Activated naive CD4-positive, alpha-beta T cell treated with Interleukin-2 at 50 U/mL for 16 hours (primary cell): ENCODE results near the gene CAMTA1.

ENCODE experiments used
- DNase-seq: peaks from one replicate; pipeline ENCODE4 v3.0.0-alpha.2; 2020

Gene CAMTA1

GRCh38 chr1:7047866-7048265 is 262.6 kb downstream of the CAMTA1 start:
- no peak for DNase-seq

GRCh38 chr1:7048395-7048794 is 263.1 kb downstream of the CAMTA1 start:
- no peak for DNase-seq

GRCh38 chr1:7049913-7050625 is 264.8 kb downstream of the CAMTA1 start:
- DNase-seq, result no peak

- DNase-seq, result no peak
Observed at GRCh38 chr1:7050751-7051665, 265.8 kb downstream of the CAMTA1 start.

- no peak for DNase-seq
Observed at GRCh38 chr1:7052701-7053100, 267.4 kb downstream of the CAMTA1 start.

GRCh38 chr1:7060745-7061144 is 275.5 kb downstream of the CAMTA1 start:
- DNase-seq, result no peak

DNA sequence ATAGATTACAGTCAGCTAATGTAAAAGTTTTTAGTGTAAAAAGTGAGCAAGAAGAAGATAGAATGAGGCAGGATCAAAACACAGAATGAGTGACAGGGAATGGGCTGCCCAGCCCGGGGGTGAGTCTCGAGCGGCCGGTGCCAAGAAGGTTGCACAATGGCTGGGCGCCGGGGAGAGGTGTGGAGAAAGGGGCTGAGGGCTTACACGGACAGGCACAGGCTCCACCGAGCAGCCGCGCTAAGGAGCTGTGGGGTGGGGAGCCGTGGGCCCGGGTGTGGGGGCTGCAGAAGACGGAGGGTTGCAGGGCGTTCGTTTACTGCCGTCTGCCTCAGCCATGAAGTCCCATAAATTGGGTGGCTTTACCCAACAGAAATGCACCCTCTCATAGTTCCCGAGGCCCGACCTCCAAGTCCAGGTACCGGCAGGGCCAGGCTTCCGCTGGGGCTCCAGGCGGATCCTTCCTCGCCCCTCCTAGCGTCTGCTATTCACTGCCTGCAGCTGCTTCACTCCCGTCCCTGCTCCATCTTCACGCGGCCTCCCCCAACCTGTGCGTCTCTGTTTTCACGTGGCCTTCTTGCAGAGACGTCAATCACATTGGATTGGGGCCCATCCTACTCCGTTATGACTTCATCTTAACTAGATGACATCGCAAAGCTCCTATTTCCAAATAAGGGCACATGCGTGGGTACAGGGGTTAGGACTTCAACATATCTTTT is 277.2 kb downstream of the CAMTA1 start:
- DNase-seq, result no peak

DNA sequence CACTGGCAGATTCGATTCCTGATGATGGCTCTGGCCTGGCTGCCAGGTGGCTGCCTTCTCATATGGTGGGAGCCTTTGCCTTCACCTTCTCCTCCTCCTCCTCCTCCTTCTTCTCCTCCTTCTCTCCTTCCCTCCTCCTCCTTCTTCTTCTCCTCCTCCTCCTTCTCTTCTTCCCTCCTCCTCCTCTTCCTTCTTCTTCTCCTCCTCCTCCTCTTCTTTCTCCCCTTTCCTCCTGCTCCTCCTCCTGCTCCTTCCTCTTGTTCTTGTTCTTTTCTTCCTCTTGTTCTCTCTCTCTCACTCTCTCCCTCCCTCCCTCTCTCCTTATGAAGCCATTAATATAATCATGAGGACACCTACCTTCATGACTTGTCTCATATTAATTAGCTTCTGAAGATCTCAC is 278.7 kb downstream of the CAMTA1 start:
- DNase-seq, result no peak

DNA sequence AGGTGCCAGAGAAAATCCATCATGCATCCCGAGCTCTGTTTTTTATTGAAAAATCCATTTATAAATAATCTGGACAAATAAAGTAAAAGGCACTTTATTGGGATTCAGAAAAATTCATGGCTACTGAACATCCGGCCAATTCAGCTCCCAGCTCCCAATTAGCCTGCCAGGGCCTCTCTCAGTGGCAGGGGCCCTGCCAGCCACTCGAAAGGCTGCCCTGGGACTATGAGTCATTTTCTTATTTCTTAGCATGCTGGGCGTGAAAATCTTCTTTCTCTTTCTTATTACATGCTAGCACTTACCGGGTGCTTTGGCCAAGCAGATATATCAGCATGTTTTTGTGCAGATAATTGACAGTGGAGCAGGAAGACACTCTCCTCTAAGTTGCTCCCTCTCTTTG is 283.3 kb downstream of the CAMTA1 start:
- no peak for DNase-seq

DNA sequence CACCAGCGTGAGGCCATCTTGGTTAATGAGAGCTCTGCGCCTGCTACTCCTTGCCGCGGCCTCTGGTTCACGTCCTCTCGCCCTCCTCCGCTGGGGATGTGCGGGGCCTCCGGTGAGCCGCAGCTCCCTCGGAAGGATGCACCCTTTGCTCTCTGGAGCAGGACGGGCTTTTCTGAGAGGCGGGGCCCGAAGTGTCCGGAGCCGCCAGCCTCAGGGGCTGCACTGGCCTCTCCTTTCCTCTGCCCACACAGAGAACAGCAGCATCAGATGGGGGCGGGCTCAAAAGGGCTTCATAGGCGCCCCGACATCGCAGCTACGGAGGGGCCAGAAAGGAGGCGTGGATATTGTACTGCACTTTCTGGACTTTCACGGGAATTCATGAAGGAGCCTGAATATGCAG is 284.7 kb downstream of the CAMTA1 start:
- no peak for DNase-seq

DNA sequence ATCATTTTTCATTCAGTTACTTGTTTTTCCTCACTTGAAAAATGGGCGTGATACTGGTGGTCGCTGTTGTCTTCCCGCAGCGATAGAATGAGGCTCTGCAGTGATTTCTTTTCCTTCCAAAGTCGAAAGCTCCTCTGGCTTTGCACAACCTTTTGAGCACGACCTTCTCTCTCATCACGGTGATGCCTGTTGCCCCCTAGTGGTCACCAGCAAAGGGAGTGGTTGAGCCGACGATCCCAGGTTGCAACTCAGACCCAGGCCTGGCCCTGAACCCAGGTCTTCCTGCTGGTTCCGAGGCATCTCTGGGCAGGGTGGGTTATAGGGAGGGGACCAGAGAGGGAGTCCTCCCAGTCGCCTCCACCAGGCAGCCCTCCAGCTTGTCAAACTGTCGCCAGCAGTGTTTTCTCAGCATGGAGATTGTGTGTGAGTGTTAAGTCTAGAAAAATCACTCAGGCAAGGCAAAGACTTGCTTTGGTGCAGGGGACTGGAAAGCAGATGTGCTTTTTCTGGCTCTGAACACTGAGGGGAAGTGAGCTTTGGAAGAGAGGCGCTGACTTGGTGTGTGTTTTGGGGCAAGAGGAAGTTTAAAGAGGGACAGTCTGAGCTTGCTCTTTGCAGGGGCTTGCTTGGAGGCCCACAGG is 285.3 kb downstream of the CAMTA1 start:
- peak; percentile 47 for DNase-seq

GRCh38 chr1:7076117-7076516 is 290.9 kb downstream of the CAMTA1 start:
- no peak for DNase-seq

DNA sequence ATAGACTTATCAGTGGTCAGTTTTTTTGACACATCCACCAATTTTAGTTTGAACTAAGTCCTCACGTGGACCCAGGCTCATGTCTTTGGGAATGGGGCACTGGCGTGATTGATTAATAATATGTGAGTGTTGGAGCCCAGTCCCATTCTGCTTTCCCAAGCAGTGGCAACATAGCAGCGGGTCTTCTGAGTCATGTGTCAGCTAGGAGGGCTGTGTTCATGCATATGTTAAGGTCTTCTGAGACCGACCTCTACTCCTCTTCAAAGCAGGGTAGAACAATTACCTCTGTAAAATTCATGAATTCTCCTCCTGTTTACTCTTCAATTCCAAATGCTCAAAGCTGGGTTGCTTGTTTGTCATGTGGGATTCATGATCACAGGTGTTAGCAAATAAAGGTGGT is 291.3 kb downstream of the CAMTA1 start:
- DNase-seq, result no peak

DNA sequence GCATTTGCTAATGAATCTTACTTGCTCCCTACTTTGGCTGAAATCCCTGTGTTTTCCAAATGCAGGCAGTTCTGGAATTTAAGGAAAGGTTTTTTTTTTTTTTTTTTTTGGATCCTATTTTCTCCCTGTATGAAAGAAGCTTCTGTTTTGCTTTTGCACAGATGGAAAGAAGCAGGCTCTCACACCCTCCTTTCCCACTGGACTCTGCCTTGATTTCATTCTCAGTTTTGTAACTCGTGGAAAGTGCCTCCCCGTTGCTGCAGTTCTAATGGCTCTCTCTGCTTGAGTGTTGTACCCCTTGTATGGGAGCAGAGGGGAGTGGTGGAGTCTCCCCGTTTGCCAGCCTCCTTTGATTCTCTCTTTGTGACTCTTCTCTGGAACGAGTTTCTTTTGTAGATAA is 291.9 kb downstream of the CAMTA1 start:
- no peak for DNase-seq

GRCh38 chr1:7077970-7078369 is 292.7 kb downstream of the CAMTA1 start:
- no peak for DNase-seq

GRCh38 chr1:7079637-7080036 is 294.4 kb downstream of the CAMTA1 start:
- DNase-seq, result no peak

GRCh38 chr1:7084232-7084894 is 299.1 kb downstream of the CAMTA1 start:
- DNase-seq, result no peak

DNA sequence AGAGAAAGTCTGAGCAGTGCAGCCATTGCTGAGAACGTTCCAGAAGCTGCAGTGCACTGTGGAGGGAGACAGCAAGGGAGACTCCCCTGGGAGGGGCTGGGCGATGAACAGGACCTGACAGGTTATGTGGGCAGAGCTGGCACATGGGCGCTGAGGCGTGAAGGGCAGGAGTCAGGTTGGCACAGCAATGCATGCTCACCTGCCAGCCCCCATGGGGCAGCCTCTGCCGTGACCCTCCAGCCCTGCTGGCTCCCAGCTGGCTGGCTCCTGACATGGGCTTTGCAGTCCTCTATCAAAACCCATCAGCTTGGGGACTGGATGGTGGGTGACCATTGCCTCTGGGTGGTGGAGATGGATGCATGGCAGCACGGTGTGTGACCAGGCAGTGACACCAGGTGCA is 300.3 kb downstream of the CAMTA1 start:
- no peak for DNase-seq

GRCh38 chr1:7086106-7086505 is 300.9 kb downstream of the CAMTA1 start:
- DNase-seq, result no peak

DNA sequence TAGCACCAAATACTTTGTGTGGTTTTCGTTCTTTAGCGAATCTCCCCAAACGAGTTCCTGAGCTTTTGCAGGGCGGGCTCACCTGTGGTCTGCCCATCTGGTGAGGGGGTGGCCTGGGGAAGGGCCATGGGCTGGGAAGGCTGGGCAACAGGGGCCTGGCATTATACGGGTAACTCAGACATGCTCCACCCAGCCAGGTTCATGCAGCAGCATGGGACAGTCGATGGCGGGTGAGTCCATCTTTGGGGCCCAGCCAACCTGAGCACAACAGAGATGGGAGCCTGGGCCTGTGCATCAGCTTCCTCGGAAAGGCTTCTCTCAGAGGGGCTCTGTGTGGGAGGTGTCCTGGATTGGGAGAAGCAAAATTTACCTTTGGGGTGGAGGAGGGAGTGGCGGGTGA is 302.6 kb downstream of the CAMTA1 start:
- DNase-seq, result no peak

DNA sequence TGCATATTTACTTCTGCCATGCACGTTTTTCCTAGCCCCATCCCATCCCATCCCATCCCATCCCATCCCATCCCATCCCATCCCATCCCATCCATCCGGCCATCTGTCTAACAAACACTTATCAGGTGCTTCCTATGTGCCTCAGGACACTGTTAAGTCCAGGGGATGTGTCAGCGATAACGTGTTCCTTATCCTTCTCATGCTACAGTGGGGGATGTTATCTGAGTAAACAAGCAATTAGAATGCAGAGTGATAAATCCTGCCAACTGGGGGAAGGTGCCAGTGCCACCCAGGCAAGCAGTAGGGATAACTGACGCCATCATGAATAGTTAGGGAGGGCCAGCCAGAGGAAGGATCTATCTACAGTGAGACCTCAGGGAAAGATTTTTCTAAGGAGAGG is 304.2 kb downstream of the CAMTA1 start:
- no peak for DNase-seq

DNA sequence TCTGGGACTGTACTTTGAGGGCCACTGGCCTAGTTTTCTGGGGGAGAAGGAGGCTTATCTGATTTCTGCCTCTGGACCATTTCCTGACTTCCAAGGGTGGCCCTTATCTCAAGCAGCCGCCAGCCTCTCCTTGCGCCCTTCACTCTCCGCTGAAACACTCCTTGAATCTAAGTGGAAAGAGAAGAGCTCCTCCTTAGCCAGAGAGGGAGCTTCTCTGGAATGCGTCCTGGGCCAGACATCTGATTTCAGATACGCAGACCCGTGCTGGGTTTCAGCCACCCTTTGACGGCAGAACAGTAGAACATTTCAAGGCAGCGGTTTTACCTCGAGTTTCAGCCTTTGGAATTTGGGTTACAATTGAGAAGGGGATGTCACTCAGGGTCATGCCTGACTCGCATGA is 308.0 kb downstream of the CAMTA1 start:
- no peak for DNase-seq

DNA sequence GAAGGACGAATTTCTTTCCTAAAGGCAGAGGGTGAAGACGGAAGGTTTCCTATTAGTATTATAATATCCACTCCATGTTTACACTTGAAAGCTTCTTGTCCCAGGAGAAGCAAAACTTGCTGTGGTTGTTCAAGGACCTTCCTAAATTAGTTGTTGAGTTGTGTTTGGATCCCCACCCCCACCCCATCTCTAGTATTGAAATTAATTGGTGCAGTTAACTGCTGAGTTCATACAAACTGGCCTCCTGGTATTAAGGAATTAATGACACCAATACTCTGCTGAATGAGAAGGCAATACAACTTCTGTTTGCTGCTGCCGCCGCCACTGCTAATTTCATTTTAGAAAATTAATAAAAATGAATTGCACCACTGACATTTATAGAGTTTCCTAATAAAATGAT is 308.8 kb downstream of the CAMTA1 start:
- DNase-seq, result no peak
